22Rv1 (cell line): ENCODE measurements around the gene POLD4.

Source experiments
- H3K27ac ChIP-seq: fragments of 450-650 bp; 2 replicates; pipeline ENCODE4 v1.5.1; 2017
- CTCF ChIP-seq: fragments of 450-650 bp; IDR thresholded peaks from 2 replicates; pipeline ENCODE4 v1.5.1; 2017; ENCODE audit warnings: mild to moderate bottlenecking
- ZFX ChIP-seq: fragments of 450-650 bp; IDR thresholded peaks from 2 replicates; pipeline ENCODE4 v1.6.1; 2017; ENCODE audit warnings: antibody characterized with exemption, borderline replicate concordance

The POLD4 gene

GRCh38 chr11:67354075-67355022, 1.0 kb upstream of the POLD4 start:
- TF ChIP-seq ZFX (no peak), CTCF (no peak)
- peak overlapping the region; percentile 88 for H3K27ac ChIP-seq

- no peak for TF ChIP-seq CTCF
- TF ChIP-seq ZFX = no peak
- H3K27ac ChIP-seq = peak overlapping the region; percentile 88
Measured at GRCh38 chr11:67352546-67353316, 615 bp downstream of the POLD4 start.

- no peak for TF ChIP-seq ZFX
- peak; percentile 94 for TF ChIP-seq CTCF
- peak overlapping the region; percentile 88 for H3K27ac ChIP-seq
Measured at GRCh38 chr11:67351275-67352005, 1.9 kb downstream of the POLD4 start.

GRCh38 chr11:67349928-67350465, 3.3 kb downstream of the POLD4 start:
- peak overlapping the region; percentile 62 for H3K27ac ChIP-seq
- TF ChIP-seq ZFX (no peak), CTCF (no peak)

GRCh38 chr11:67349457-67349856, 3.9 kb downstream of the POLD4 start:
- peak overlapping the region; percentile 62 for H3K27ac ChIP-seq
- TF ChIP-seq ZFX = no peak
- TF ChIP-seq CTCF = no peak

- peak overlapping the region; percentile 62 for H3K27ac ChIP-seq
- TF ChIP-seq ZFX = no peak
- TF ChIP-seq CTCF = no peak
Measured at GRCh38 chr11:67349036-67349435, 4.3 kb downstream of the POLD4 start.
